HCT116 (cell line): ENCODE results near the gene BICDL2.

Source experiments
- CEBPB ChIP-seq: IDR thresholded peaks from 2 replicates; pipeline ENCODE4 v1.6.1; 2012; ENCODE audit warnings: low read depth
- EZH2 ChIP-seq: fragments of 200-600 bp; sonication (generic); IDR thresholded peaks from 2 replicates; pipeline ENCODE4 v1.6.1; 2017; ENCODE audit warnings: antibody characterized with exemption, mixed run types
- RAD21 ChIP-seq: IDR thresholded peaks from 2 replicates; pipeline ENCODE4 v1.6.1; 2012; ENCODE audit warnings: low read depth, mild to moderate bottlenecking
- SIN3A ChIP-seq: IDR thresholded peaks from 2 replicates; pipeline ENCODE4 v1.6.1; 2012; ENCODE audit warnings: low read depth
- SP1 ChIP-seq: IDR thresholded peaks from 2 replicates; pipeline ENCODE4 v1.6.1; 2012; ENCODE audit warnings: low read depth
- TCF7L2 ChIP-seq: IDR thresholded peaks from 2 replicates; pipeline ENCODE4 v1.7.0; 2011; ENCODE audit warnings: borderline replicate concordance, inconsistent platforms; ENCODE audit not compliant: insufficient read depth, insufficient read length; ENCODE audit errors: extremely low read depth
- ZNF274 ChIP-seq: fragments of 200-500 bp; sonication (Bioruptor generic); IDR thresholded peaks from 2 replicates; pipeline ENCODE4 v1.6.1; 2014; ENCODE audit warnings: mild to moderate bottlenecking, low read depth, low read length, inconsistent platforms
- TF ChIP-seq, protein P1 (sequence below): IDR thresholded peaks from 2 replicates; pipeline ENCODE4 v1.6.1; 2012
- TF ChIP-seq, protein P2 (sequence below), 3 experiments: fragments of 200-600 bp in 1 of 3; sonication (generic) in 1 of 3; IDR thresholded peaks in 2 of 3; conservative IDR thresholded peaks in 1 of 3; 2 replicates each; pipeline ENCODE4 v1.5.1; 2012 to 2017; ENCODE audit warnings: low read depth in 2 of 3, low read length in 2 of 3, antibody characterized with exemption in 1 of 3, borderline replicate concordance in 1 of 3, control low read depth in 1 of 3, mild to moderate bottlenecking in 1 of 3, mixed read lengths in 1 of 3, mixed run types in 1 of 3, moderate library complexity in 1 of 3; ENCODE audit not compliant: insufficient read depth in 1 of 3

DNA sequence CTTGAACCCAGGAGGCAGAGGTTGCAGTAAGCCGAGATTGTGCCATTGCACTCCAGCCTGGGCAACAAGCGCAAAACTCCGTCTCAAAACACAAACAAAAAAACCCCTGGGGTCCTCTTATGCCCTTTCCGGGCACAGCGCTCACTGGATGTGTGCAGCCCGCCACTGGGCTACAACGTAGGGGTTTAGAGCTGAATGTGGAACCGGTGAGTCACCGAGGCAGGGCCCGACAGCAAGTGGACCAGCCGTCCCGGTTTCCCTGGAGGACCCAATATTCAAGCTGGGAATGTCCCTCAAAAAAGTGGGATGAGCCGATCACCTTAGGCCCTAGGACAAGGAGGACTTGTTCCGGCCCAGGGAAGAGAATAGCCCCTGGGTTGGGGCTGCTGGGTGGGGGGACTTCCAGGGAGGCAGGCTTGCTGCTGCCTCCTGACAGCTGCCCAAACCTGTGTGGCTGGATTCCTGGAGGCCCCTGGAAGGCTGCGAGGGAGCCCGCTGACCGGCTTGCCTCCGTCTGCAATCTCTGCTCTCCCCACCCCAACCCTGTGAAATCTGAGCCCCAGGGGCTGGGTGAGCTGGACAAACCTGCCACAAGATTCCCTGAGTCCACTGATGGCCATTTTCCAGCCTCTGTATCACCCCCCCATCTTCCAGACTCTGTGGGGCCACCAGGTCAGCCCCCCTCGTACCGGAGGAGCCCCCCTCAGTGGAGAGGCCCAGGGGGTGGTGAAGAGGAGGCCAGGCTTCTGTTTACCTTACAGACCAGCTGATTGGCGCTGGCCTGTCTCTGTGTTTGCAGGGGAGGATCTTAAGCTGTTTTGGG, 27.0 kb downstream of the BICDL2 start:
- TF ChIP-seq ZNF274 (no peak), EZH2 (no peak), RAD21 (no peak), SP1 (no peak), CEBPB (no peak), SIN3A (no peak), TCF7L2 (peak; percentile 26)
- TF ChIP-seq, protein P1, sequence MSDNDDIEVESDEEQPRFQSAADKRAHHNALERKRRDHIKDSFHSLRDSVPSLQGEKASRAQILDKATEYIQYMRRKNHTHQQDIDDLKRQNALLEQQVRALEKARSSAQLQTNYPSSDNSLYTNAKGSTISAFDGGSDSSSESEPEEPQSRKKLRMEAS: no peak
- TF ChIP-seq, protein P2, sequence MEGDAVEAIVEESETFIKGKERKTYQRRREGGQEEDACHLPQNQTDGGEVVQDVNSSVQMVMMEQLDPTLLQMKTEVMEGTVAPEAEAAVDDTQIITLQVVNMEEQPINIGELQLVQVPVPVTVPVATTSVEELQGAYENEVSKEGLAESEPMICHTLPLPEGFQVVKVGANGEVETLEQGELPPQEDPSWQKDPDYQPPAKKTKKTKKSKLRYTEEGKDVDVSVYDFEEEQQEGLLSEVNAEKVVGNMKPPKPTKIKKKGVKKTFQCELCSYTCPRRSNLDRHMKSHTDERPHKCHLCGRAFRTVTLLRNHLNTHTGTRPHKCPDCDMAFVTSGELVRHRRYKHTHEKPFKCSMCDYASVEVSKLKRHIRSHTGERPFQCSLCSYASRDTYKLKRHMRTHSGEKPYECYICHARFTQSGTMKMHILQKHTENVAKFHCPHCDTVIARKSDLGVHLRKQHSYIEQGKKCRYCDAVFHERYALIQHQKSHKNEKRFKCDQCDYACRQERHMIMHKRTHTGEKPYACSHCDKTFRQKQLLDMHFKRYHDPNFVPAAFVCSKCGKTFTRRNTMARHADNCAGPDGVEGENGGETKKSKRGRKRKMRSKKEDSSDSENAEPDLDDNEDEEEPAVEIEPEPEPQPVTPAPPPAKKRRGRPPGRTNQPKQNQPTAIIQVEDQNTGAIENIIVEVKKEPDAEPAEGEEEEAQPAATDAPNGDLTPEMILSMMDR (IDR thresholded peaks at IDR 0.05 in 2 of 3, conservative IDR thresholded peaks at IDR 0.05 in 1 of 3; ENCODE audit: borderline replicate concordance in 1 of 3, insufficient read depth in 1 of 3, low read depth in 2 of 3, low read length in 2 of 3): no peak
